Fibroblast of skin of back (primary cell): Measurements from ENCODE around the gene ANXA2R. TPM values are rescaled to one million over a fixed set of nuclear protein-coding genes. Genes with fewer than 3 reads are reported as not detected.
"Not testable (repeated sequence)": the region's sequence is repeated elsewhere in the genome, so short reads cannot be mapped to it uniquely, and the experiment has no call there.

Source experiments
- DNase-seq: peaks from one replicate; pipeline ENCODE4 v3.0.0-alpha.2; 2013
- polyA plus RNA-seq, 2 experiments: library from polyadenylated mRNA; unstranded; fragments of 120-200 nt; gene quantifications; one replicate each; pipeline ENCODE4 v1.2.1, GENCODE V29; 2013; ENCODE audit not compliant: insufficient read length in 2 of 2

ANXA2R gene
- 0.69 TPM for polyA plus RNA-seq (2013, experiment 1 of 2; ENCODE audit: insufficient read length)
- 1.6 TPM for polyA plus RNA-seq (2013, experiment 2 of 2; ENCODE audit: insufficient read length)

GRCh38 chr5:43040287-43041098 is at the start of gene ANXA2R:
Gene ANXA2R, minus strand, starts transcription at chr5:43040319. Its CDS starts 273 bp downstream, at chr5:43040046.
- DNase-seq = peak; percentile 95

- DNase-seq = not testable (repeated sequence)
Measured at GRCh38 chr5:43086118-43086908, 46.2 kb upstream of the ANXA2R start.

- DNase-seq = no peak
Measured at GRCh38 chr5:43085453-43085852, 45.3 kb upstream of the ANXA2R start.

- DNase-seq = not testable (repeated sequence)
Measured at GRCh38 chr5:43084468-43084867, 44.3 kb upstream of the ANXA2R start.

- not testable (repeated sequence) for DNase-seq
Measured at GRCh38 chr5:43081345-43081744, 41.2 kb upstream of the ANXA2R start.

- DNase-seq = peak; percentile 81
Measured at GRCh38 chr5:43078956-43079355, 38.8 kb upstream of the ANXA2R start.

GRCh38 chr5:43077446-43078191 is 37.5 kb upstream of the ANXA2R start:
- not testable (repeated sequence) for DNase-seq

- peak; percentile 56 for DNase-seq
Measured at GRCh38 chr5:43075319-43076293, 35.5 kb upstream of the ANXA2R start.

GRCh38 chr5:43074987-43075318 is 34.8 kb upstream of the ANXA2R start:
- DNase-seq = no peak

- DNase-seq = peak; percentile 40
Measured at GRCh38 chr5:43073597-43074546, 33.8 kb upstream of the ANXA2R start.

GRCh38 chr5:43069401-43069720 is 29.2 kb upstream of the ANXA2R start:
- DNase-seq = not testable (repeated sequence)

GRCh38 chr5:43068037-43068436 is 27.9 kb upstream of the ANXA2R start:
- no peak for DNase-seq

GRCh38 chr5:43066799-43067741 is 27.0 kb upstream of the ANXA2R start:
- peak; percentile 94 for DNase-seq

GRCh38 chr5:43065948-43066798 is 26.1 kb upstream of the ANXA2R start:
- peak; percentile 75 for DNase-seq

GRCh38 chr5:43065387-43065947 is 25.3 kb upstream of the ANXA2R start:
- DNase-seq = peak; percentile 30

GRCh38 chr5:43063721-43064171 is 23.6 kb upstream of the ANXA2R start:
- peak; percentile 63 for DNase-seq

GRCh38 chr5:43061352-43062075 is 21.4 kb upstream of the ANXA2R start:
- peak; percentile 43 for DNase-seq
